HEK293 (cell line): Measurements from ENCODE around the gene PCDH9.

Source experiments
- CTCF ChIA-PET: fragments of 350-600 bp; formaldehyde crosslinking; extraction: SDS; loops from one replicate; lab custom pipeline; 2021; ENCODE audit warnings: antibody characterized with exemption; lab: Yijun Ruan, JAX
- POLR2A ChIA-PET: fragments of 300-600 bp; formaldehyde crosslinking; extraction: SDS; loops from one replicate; lab custom pipeline; 2020; ENCODE audit warnings: antibody characterized with exemption, inconsistent platforms; lab: Yijun Ruan, JAX
- H3K27ac ChIP-seq: fragments of 200-500 bp; sonication (Bioruptor generic); 2 replicates; pipeline ENCODE4 v1.5.1; 2014; ENCODE audit warnings: low read depth, low read length, control low read depth, inconsistent platforms; ENCODE audit errors: extremely low read depth
- H3K36me3 ChIP-seq, 2 experiments: fragments of 200-500 bp in 1 of 2; sonication (Bioruptor generic) in 1 of 2; 1 replicate in 1 of 2; 2 replicates in 1 of 2; pipeline ENCODE4 v1.5.1; 2014 to 2017; ENCODE audit warnings: inconsistent platforms in 2 of 2, low read length in 2 of 2; ENCODE audit not compliant: control insufficient read depth in 2 of 2, insufficient read depth in 1 of 2
- H3K4me1 ChIP-seq: fragments of 200-500 bp; sonication (Bioruptor generic); 2 replicates; pipeline ENCODE4 v1.5.1; 2014; ENCODE audit warnings: mild to moderate bottlenecking, low read length, inconsistent platforms; ENCODE audit not compliant: control insufficient read depth, insufficient read depth
- H3K4me3 ChIP-seq: 2 replicates; pipeline ENCODE4 v1.5.1; 2011; ENCODE audit warnings: low read depth, mild to moderate bottlenecking, control low read depth, low read length, moderate library complexity
- H3K9me3 ChIP-seq: fragments of 200-500 bp; sonication (Bioruptor generic); 2 replicates; pipeline ENCODE4 v1.5.1; 2014; ENCODE audit warnings: low read depth, low read length, inconsistent platforms; ENCODE audit not compliant: control insufficient read depth, insufficient read depth
- FEZF1 ChIP-seq: fragments of 450-650 bp; formaldehyde crosslinking; IDR thresholded peaks from 2 replicates; pipeline ENCODE4 v1.5.1; 2016; ENCODE audit warnings: missing biosample characterization, missing genetic modification characterization
- KLF8 ChIP-seq: fragments of 450-650 bp; formaldehyde crosslinking; IDR thresholded peaks from 2 replicates; pipeline ENCODE4 v1.5.1; 2016; ENCODE audit warnings: missing biosample characterization, missing genetic modification characterization
- SETDB1 ChIP-seq: IDR thresholded peaks from one replicate; pipeline ENCODE4 v1.6.1; 2017; ENCODE audit warnings: mild to moderate bottlenecking, low read length, moderate library complexity, mixed read lengths; ENCODE audit not compliant: insufficient read length
- SP3 ChIP-seq: fragments of 450-650 bp; formaldehyde crosslinking; IDR thresholded peaks from 2 replicates; pipeline ENCODE4 v1.5.1; 2016; ENCODE audit warnings: missing biosample characterization, missing genetic modification characterization
- WT1 ChIP-seq: fragments of 450-650 bp; formaldehyde crosslinking; IDR thresholded peaks from 2 replicates; pipeline ENCODE4 v1.5.1; 2016; ENCODE audit warnings: missing biosample characterization, missing genetic modification characterization
- ZBTB17 ChIP-seq: fragments of 450-650 bp; formaldehyde crosslinking; IDR thresholded peaks from 2 replicates; pipeline ENCODE4 v1.5.1; 2016; ENCODE audit warnings: missing biosample characterization, missing genetic modification characterization
- ZNF114 ChIP-seq: fragments of 450-650 bp; formaldehyde crosslinking; IDR thresholded peaks from 2 replicates; pipeline ENCODE4 v1.5.0; 2017; ENCODE audit warnings: missing biosample characterization, missing genetic modification characterization
- ZNF148 ChIP-seq: fragments of 450-650 bp; formaldehyde crosslinking; IDR thresholded peaks from 2 replicates; pipeline ENCODE4 v1.5.0; 2017; ENCODE audit warnings: missing biosample characterization, missing genetic modification characterization, borderline replicate concordance
- ZNF239 ChIP-seq: fragments of 450-650 bp; formaldehyde crosslinking; IDR thresholded peaks from 2 replicates; pipeline ENCODE4 v1.5.1; 2016; ENCODE audit warnings: missing biosample characterization, missing genetic modification characterization
- ZNF266 ChIP-seq: fragments of 450-650 bp; formaldehyde crosslinking; IDR thresholded peaks from 2 replicates; pipeline ENCODE4 v1.5.1; 2016; ENCODE audit warnings: missing biosample characterization, missing genetic modification characterization, low read depth
- ZNF423 ChIP-seq: fragments of 450-650 bp; formaldehyde crosslinking; IDR thresholded peaks from 2 replicates; pipeline ENCODE4 v1.5.1; 2016; ENCODE audit warnings: missing biosample characterization, missing genetic modification characterization
- ZNF510 ChIP-seq: fragments of 450-650 bp; formaldehyde crosslinking; IDR thresholded peaks from 2 replicates; pipeline ENCODE4 v1.5.1; 2018; ENCODE audit warnings: mild to moderate bottlenecking, missing genetic modification characterization, missing biosample characterization; ENCODE audit not compliant: insufficient replicate concordance
- ZSCAN16 ChIP-seq: fragments of 450-650 bp; formaldehyde crosslinking; IDR thresholded peaks from 2 replicates; pipeline ENCODE4 v1.5.1; 2016; ENCODE audit warnings: missing biosample characterization, missing genetic modification characterization
- TF ChIP-seq, protein P1 (sequence below): fragments of 450-650 bp; formaldehyde crosslinking; IDR thresholded peaks from 2 replicates; pipeline ENCODE4 v1.5.1; 2016; ENCODE audit warnings: missing biosample characterization, missing genetic modification characterization, low read depth
- TF ChIP-seq, protein P2 (sequence below): fragments of 450-650 bp; formaldehyde crosslinking; IDR thresholded peaks from 2 replicates; pipeline ENCODE4 v1.5.1; 2016; ENCODE audit warnings: missing biosample characterization, missing genetic modification characterization
- TF ChIP-seq, protein P3 (sequence below): fragments of 450-650 bp; formaldehyde crosslinking; conservative IDR thresholded peaks from 2 replicates; pipeline ENCODE4 v1.5.1; 2016; ENCODE audit warnings: low read depth, missing biosample characterization, missing genetic modification characterization
- TF ChIP-seq, protein P4 (sequence below): fragments of 450-650 bp; formaldehyde crosslinking; IDR thresholded peaks from 2 replicates; pipeline ENCODE4 v1.5.1; 2016; ENCODE audit warnings: missing biosample characterization, missing genetic modification characterization

PCDH9 gene

GRCh38 chr13:66536746-66537145, 693.4 kb downstream of the PCDH9 start (continued):
- TF ChIP-seq, protein P1, sequence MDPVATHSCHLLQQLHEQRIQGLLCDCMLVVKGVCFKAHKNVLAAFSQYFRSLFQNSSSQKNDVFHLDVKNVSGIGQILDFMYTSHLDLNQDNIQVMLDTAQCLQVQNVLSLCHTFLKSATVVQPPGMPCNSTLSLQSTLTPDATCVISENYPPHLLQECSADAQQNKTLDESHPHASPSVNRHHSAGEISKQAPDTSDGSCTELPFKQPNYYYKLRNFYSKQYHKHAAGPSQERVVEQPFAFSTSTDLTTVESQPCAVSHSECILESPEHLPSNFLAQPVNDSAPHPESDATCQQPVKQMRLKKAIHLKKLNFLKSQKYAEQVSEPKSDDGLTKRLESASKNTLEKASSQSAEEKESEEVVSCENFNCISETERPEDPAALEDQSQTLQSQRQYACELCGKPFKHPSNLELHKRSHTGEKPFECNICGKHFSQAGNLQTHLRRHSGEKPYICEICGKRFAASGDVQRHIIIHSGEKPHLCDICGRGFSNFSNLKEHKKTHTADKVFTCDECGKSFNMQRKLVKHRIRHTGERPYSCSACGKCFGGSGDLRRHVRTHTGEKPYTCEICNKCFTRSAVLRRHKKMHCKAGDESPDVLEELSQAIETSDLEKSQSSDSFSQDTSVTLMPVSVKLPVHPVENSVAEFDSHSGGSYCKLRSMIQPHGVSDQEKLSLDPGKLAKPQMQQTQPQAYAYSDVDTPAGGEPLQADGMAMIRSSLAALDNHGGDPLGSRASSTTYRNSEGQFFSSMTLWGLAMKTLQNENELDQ (tag by site-specific recombination), result no peak
- TF ChIP-seq, protein P2, sequence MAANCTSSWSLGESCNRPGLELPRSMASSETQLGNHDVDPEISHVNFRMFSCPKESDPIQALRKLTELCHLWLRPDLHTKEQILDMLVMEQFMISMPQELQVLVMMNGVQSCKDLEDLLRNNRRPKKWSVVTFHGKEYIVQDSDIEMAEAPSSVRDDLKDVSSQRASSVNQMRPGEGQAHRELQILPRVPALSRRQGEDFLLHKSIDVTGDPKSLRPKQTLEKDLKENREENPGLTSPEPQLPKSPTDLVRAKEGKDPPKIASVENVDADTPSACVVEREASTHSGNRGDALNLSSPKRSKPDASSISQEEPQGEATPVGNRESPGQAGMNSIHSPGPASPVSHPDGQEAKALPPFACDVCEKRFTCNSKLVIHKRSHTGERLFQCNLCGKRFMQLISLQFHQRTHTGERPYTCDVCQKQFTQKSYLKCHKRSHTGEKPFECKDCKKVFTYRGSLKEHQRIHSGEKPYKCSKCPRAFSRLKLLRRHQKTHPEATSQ, result no peak
- no peak for TF ChIP-seq ZNF510

DNA sequence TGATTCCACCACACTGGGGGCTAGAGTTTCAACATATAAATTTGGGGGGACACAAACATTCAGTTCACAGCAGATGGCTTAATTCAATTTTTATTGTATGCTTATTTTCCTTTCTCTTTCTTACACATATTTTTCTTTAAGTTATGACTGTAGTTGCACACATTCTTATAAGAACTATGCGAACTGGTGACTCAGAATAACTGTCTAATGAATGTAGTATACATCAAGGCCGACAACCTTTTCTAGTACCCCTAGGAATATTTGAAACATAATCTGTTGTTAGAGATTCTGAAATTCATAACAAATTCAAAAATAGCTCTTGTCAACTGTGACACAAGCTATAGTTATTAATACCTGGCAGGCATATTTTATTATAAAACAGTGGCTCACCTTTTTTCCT, 695.6 kb downstream of the PCDH9 start:
- Histone ChIP-seq H3K4me1 (no peaks in the 10 kb centered on the region), H3K27ac (no peak overlapping the region), H3K9me3 (no peaks in the 10 kb centered on the region), H3K4me3 (no peak overlapping the region), H3K36me3 (no peaks in the 10 kb centered on the region)
- CTCF ChIA-PET, result no interaction called here
- POLR2A ChIA-PET, result no interaction called here
- no peak for TF ChIP-seq ZBTB17
- no peak for TF ChIP-seq ZNF148 (tag by site-specific recombination)
- TF ChIP-seq, protein P3, sequence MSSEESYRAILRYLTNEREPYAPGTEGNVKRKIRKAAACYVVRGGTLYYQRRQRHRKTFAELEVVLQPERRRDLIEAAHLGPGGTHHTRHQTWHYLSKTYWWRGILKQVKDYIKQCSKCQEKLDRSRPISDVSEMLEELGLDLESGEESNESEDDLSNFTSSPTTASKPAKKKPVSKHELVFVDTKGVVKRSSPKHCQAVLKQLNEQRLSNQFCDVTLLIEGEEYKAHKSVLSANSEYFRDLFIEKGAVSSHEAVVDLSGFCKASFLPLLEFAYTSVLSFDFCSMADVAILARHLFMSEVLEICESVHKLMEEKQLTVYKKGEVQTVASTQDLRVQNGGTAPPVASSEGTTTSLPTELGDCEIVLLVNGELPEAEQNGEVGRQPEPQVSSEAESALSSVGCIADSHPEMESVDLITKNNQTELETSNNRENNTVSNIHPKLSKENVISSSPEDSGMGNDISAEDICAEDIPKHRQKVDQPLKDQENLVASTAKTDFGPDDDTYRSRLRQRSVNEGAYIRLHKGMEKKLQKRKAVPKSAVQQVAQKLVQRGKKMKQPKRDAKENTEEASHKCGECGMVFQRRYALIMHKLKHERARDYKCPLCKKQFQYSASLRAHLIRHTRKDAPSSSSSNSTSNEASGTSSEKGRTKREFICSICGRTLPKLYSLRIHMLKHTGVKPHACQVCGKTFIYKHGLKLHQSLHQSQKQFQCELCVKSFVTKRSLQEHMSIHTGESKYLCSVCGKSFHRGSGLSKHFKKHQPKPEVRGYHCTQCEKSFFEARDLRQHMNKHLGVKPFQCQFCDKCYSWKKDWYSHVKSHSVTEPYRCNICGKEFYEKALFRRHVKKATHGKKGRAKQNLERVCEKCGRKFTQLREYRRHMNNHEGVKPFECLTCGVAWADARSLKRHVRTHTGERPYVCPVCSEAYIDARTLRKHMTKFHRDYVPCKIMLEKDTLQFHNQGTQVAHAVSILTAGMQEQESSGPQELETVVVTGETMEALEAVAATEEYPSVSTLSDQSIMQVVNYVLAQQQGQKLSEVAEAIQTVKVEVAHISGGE (tag by site-specific recombination), result no peak
- no peak for TF ChIP-seq ZNF114 (tag by site-specific recombination)
- TF ChIP-seq ZNF239 (tag by site-specific recombination), result no peak
- no peak for TF ChIP-seq SETDB1
- no peak for TF ChIP-seq KLF8 (tag by site-specific recombination)
- TF ChIP-seq WT1 (tag by site-specific recombination), result no peak

DNA sequence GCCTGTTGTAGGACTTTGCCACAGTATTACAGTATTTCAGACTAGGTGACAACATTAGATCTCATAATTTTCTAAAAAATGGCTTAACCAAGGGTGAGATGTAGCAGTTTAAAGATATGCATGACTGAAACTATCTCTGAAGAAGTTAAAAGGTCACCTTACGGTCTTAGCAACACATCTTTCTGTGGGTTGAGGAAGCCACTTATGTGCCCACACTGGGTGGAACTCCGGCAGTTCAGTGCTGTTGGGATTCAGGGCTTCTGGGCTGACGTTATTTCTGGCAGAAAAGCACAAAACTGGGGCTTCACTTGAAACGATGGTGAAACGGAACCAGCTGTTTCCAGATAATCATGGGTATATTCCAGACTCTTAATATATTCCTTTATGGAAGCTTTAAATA, 697.3 kb downstream of the PCDH9 start:
- POLR2A ChIA-PET, result no interaction called here
- Histone ChIP-seq H3K27ac (no peak overlapping the region), H3K4me1 (no peaks in the 10 kb centered on the region), H3K9me3 (no peaks in the 10 kb centered on the region), H3K36me3 (no peaks in the 10 kb centered on the region), H3K4me3 (no peak overlapping the region)
- CTCF ChIA-PET, result no interaction called here
- no peak for TF ChIP-seq ZNF423 (tag by site-specific recombination)
- no peak for TF ChIP-seq SP3 (tag by site-specific recombination)
- TF ChIP-seq ZSCAN16 (tag by site-specific recombination), result no peak
- TF ChIP-seq, protein P2, result no peak
- no peak for TF ChIP-seq FEZF1 (tag by site-specific recombination)
- no peak for TF ChIP-seq ZNF266
- TF ChIP-seq, protein P4, sequence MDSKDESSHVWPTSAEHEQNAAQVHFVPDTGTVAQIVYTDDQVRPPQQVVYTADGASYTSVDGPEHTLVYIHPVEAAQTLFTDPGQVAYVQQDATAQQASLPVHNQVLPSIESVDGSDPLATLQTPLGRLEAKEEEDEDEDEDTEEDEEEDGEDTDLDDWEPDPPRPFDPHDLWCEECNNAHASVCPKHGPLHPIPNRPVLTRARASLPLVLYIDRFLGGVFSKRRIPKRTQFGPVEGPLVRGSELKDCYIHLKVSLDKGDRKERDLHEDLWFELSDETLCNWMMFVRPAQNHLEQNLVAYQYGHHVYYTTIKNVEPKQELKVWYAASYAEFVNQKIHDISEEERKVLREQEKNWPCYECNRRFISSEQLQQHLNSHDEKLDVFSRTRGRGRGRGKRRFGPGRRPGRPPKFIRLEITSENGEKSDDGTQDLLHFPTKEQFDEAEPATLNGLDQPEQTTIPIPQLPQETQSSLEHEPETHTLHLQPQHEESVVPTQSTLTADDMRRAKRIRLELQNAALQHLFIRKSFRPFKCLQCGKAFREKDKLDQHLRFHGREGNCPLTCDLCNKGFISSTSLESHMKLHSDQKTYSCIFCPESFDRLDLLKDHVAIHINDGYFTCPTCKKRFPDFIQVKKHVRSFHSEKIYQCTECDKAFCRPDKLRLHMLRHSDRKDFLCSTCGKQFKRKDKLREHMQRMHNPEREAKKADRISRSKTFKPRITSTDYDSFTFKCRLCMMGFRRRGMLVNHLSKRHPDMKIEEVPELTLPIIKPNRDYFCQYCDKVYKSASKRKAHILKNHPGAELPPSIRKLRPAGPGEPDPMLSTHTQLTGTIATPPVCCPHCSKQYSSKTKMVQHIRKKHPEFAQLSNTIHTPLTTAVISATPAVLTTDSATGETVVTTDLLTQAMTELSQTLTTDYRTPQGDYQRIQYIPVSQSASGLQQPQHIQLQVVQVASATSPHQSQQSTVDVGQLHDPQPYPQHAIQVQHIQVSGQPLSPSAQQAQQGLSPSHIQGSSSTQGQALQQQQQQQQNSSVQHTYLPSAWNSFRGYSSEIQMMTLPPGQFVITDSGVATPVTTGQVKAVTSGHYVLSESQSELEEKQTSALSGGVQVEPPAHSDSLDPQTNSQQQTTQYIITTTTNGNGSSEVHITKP (tag by site-specific recombination), result no peak
